Epithelial cell of proximal tubule (primary cell): ENCODE data around the gene CPNE4. TPM values are rescaled to one million over a fixed set of nuclear protein-coding genes. Genes with fewer than 3 reads are reported as not detected.

Source experiments
- DNase-seq: peaks from one replicate; pipeline ENCODE4 v3.0.0-alpha.2; 2011; ENCODE audit warnings: low read depth
- H3K4me3 ChIP-seq: 2 replicates; pipeline ENCODE4 v1.5.1; 2011; ENCODE audit warnings: low read depth, mild to moderate bottlenecking, low read length
- CTCF ChIP-seq: conservative IDR thresholded peaks from 2 replicates; pipeline ENCODE4 v1.5.1; 2012; ENCODE audit warnings: low read depth, mild to moderate bottlenecking, low read length
- total RNA-seq: library from RNA; depleted of rRNA; stranded (reverse); fragments of >200 nt; gene quantifications from 2 replicates; pipeline ENCODE4 v1.2.3, GENCODE V29; 2015

CPNE4 gene
- total RNA-seq, 1 donor from 2014 or later = 4.1 TPM

GRCh38 chr3:131840156-131840797 is 194.5 kb downstream of the CPNE4 start:
- H3K4me3 ChIP-seq = no peak overlapping the region
- TF ChIP-seq CTCF = no peak
- DNase-seq = peak; percentile 1

- no peak for DNase-seq
- TF ChIP-seq CTCF = no peak
These were observed 198.9 kb downstream of the CPNE4 start for GRCh38 chr3:131835906-131836305.

DNA sequence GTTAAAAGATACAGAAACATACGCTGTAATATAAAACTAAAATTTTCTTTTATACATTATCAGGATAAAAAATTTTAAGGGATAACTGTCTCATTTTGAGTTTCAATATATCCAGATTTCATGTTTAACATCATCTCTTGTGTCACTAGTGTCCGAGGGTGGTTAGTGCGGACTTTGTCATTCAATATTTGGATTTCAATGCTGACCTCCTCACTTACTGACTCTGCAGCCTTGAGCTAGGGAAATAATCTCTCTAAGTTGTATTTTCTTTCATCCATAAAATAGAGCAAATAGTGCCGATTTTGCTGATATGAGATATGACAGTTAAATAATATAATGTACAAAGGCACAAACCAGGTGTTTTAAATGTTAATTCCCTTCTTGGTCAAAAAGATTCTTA is 203.2 kb downstream of the CPNE4 start:
- no peak overlapping the region for H3K4me3 ChIP-seq
- no peak for TF ChIP-seq CTCF
- no peak for DNase-seq

More at GRCh38 chr3:131835906-131836305, 198.9 kb downstream of the CPNE4 start:
- no peak overlapping the region for H3K4me3 ChIP-seq

GRCh38 chr3:131821191-131821762 is 213.5 kb downstream of the CPNE4 start:
- TF ChIP-seq CTCF = no peak
- H3K4me3 ChIP-seq = no peak overlapping the region
- no peak for DNase-seq

GRCh38 chr3:131819381-131820055 is 215.3 kb downstream of the CPNE4 start:
- DNase-seq = no peak
- no peak for TF ChIP-seq CTCF

GRCh38 chr3:131812433-131812832 is 222.4 kb downstream of the CPNE4 start:
- H3K4me3 ChIP-seq = no peak overlapping the region
- no peak for DNase-seq
- no peak for TF ChIP-seq CTCF

More at GRCh38 chr3:131819381-131820055, 215.3 kb downstream of the CPNE4 start:
- no peak overlapping the region for H3K4me3 ChIP-seq
